Lung (tissue), 12 donors: Measurements from ENCODE around the gene SPPL2C. TPM values are rescaled to one million over a fixed set of nuclear protein-coding genes. Genes with fewer than 3 reads are reported as not detected.

Experiments used
- ATAC-seq: fragments of 200-7000 bp; cut with Tn5 transposase; one replicate; pipeline ENCODE4 v1.9.1; 2020; ENCODE audit warnings: moderate number of reproducible peaks; ENCODE audit not compliant: insufficient read depth, low FRiP score
- DNase-seq, 3 donors: peaks; one replicate each; pipeline ENCODE4 v3.0.0-alpha.2; 2013 to 2017
- H3K27ac ChIP-seq, 2 donors: one replicate each; pipeline ENCODE4 v1.5.1; 2013; ENCODE audit warnings: mild to moderate bottlenecking in 2 of 2, moderate library complexity in 2 of 2, control low read depth in 1 of 2, inconsistent platforms in 1 of 2, low read depth in 1 of 2, low read length in 1 of 2
- H3K27me3 ChIP-seq, 3 donors: one replicate each; pipeline ENCODE4 v1.5.1; 2013; ENCODE audit warnings: low read length in 2 of 3; ENCODE audit not compliant: control insufficient read depth in 3 of 3, insufficient read depth in 3 of 3
- H3K36me3 ChIP-seq, 4 donors: one replicate each; pipeline ENCODE4 v1.5.1; 2013; ENCODE audit warnings: low read length in 4 of 4, mild to moderate bottlenecking in 1 of 4, moderate library complexity in 1 of 4; ENCODE audit not compliant: control insufficient read depth in 4 of 4, insufficient read depth in 4 of 4
- H3K4me1 ChIP-seq, 5 donors: one replicate each; pipeline ENCODE4 v1.5.1; 2013; ENCODE audit warnings: low read length in 5 of 5, mild to moderate bottlenecking in 2 of 5, moderate library complexity in 1 of 5; ENCODE audit not compliant: control insufficient read depth in 5 of 5, insufficient read depth in 5 of 5
- H3K4me3 ChIP-seq: one replicate; pipeline ENCODE4 v1.5.1; 2013; ENCODE audit warnings: mild to moderate bottlenecking, control low read depth, moderate library complexity
- H3K9ac ChIP-seq, 2 donors: one replicate each; pipeline ENCODE4 v1.5.1; 2013; ENCODE audit warnings: low read length in 2 of 2, control low read depth in 1 of 2; ENCODE audit not compliant: insufficient read depth in 1 of 2
- H3K9me3 ChIP-seq, 4 donors: one replicate each; pipeline ENCODE4 v1.5.1; 2013; ENCODE audit warnings: low read length in 3 of 4, mild to moderate bottlenecking in 1 of 4, moderate library complexity in 1 of 4; ENCODE audit not compliant: control insufficient read depth in 4 of 4, insufficient read depth in 3 of 4
- WGBS, 2 donors: extraction: QIAGEN DNeasy Blood & Tissue Kit; methylation state at CpG; one replicate each; pipeline ENCODE4 v1.1.7; 2013; 5-methylcytosine and 5-hydroxymethylcytosine counted together
- polyA plus RNA-seq, 2 donors: library from polyadenylated mRNA; stranded (reverse); fragments of 200-250 nt; gene quantifications; one replicate each; pipeline ENCODE4 v1.2.1, GENCODE V29; 2013
- total RNA-seq, 2 donors: library from RNA; depleted of rRNA in 1 of 2; stranded (reverse); fragments of >200 nt in 1 of 2; gene quantifications; one replicate each; pipeline ENCODE4 v1.2.1, GENCODE V29; 2014 to 2021
- TF ChIP-seq, protein P1 (sequence below): IDR thresholded peaks from 2 replicates; pipeline ENCODE4 v1.5.1; 2012; ENCODE audit warnings: mild to moderate bottlenecking; ENCODE audit errors: control extremely low read depth, extremely low read depth
- donor health status: control.
- donor health status: control.
- donor health status: Bipolar disorder and iron deficiency.
- donor health status: healthy.
- donor health status: DM: yes; HTN: yes; CAD: no.

The SPPL2C gene
- total and polyA plus RNA-seq, 4 donors = not detected

DNA sequence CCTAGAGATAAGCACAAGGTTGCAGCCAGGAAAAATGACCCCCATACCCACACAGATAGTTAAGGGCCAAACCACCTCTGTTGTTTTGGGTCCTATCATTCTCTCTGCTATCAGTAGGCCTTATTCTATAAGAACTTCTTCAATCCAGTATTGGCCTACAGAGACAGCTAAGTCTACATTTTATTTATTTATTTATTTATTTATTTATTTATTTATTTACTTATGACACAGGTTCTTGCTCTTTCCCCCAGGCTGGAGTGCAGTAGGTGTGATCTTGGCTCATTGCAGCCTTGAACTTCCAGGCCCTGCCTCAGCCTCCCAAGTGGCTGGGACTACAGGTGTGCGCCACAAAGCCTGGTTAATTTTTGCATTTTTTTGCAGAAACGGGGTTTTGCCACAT is 42.2 kb downstream of the SPPL2C start:
- WGBS, 2 donors = 89 to 91% methylated on average over 2 of the region's 2 CpGs
- DNase-seq (no peak), ATAC-seq (no peak)
- no peaks in the 10 kb centered on the region for H3K4me1 ChIP-seq
- peaks cover 0 to 6% (median 2%) of the 10 kb centered on the region in 4 donors for H3K9me3 ChIP-seq
- no peak overlapping the region for H3K27ac ChIP-seq
- H3K27me3 ChIP-seq = peaks cover 0 to 3% (median 2%) of the 10 kb centered on the region in 3 donors
- no peaks in the 10 kb centered on the region for H3K36me3 ChIP-seq
- no peak overlapping the region for H3K9ac ChIP-seq
- no peak overlapping the region for H3K4me3 ChIP-seq
- TF ChIP-seq, protein P1, sequence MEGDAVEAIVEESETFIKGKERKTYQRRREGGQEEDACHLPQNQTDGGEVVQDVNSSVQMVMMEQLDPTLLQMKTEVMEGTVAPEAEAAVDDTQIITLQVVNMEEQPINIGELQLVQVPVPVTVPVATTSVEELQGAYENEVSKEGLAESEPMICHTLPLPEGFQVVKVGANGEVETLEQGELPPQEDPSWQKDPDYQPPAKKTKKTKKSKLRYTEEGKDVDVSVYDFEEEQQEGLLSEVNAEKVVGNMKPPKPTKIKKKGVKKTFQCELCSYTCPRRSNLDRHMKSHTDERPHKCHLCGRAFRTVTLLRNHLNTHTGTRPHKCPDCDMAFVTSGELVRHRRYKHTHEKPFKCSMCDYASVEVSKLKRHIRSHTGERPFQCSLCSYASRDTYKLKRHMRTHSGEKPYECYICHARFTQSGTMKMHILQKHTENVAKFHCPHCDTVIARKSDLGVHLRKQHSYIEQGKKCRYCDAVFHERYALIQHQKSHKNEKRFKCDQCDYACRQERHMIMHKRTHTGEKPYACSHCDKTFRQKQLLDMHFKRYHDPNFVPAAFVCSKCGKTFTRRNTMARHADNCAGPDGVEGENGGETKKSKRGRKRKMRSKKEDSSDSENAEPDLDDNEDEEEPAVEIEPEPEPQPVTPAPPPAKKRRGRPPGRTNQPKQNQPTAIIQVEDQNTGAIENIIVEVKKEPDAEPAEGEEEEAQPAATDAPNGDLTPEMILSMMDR = no peak

DNA sequence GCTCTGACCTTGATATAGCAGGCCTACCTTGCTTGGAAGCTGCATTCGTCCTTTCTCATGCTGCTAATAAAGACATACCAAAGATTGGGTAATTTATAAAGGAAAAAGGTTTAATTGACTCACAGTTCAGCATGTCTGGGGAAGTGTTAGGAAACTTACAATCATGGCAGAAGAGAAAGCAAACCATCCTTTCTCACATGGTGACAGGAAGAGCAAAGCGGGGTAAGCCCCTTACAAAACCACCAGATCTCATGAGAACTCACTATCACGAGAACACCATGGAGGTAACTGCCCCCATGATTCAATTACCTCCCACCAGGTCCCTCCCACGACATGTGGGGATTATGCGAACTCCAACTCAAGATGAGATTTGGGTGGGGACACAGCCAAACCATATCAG is 43.7 kb downstream of the SPPL2C start:
- ATAC-seq (no peak), DNase-seq (no peak)
- Histone ChIP-seq H3K9me3 (peaks cover 0 to 6% (median 2%) of the 10 kb centered on the region in 4 donors), H3K9ac (no peak overlapping the region), H3K27ac (no peak overlapping the region), H3K4me1 (no peaks in the 10 kb centered on the region), H3K27me3 (peaks cover 0 to 8% (median 3%) of the 10 kb centered on the region in 3 donors), H3K4me3 (no peak overlapping the region), H3K36me3 (no peaks in the 10 kb centered on the region)
- TF ChIP-seq, protein P1 = no peak
- WGBS, 2 donors = 52 to 54% methylated on average over 5 of the region's 5 CpGs

DNA sequence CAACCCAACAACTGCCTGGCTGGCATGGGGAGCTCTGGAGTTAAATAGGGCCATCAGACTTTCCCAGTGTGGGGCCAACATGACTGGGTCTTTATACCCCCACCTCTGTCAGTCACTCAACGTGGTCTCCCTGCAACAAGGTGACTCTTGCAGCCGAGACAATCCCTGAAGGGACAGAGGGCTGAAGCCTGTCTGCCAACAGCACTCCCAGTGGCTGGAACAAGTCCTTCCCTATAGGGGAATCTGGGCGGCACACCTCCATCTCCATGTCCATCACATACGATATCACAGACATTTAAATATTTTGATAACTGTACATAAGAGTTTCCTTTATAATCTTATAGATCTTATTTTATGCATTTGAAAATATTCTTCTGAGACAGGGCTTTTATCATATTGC is 44.9 kb downstream of the SPPL2C start:
- TF ChIP-seq, protein P1 = no peak
- no peaks in the 10 kb centered on the region for H3K36me3 ChIP-seq
- H3K4me1 ChIP-seq = peaks cover 0 to 4% (median 0%) of the 10 kb centered on the region in 5 donors
- DNase-seq = no peak
- 32 to 38% methylated on average over 4 of the region's 4 CpGs for WGBS, 2 donors
- no peak overlapping the region for H3K4me3 ChIP-seq
- H3K9me3 ChIP-seq = peaks cover 0 to 1% (median under 1%) of the 10 kb centered on the region in 4 donors
- no peak for ATAC-seq
- H3K27ac ChIP-seq = no peak overlapping the region
- peaks cover 0 to 8% (median 3%) of the 10 kb centered on the region in 3 donors for H3K27me3 ChIP-seq
- no peak overlapping the region for H3K9ac ChIP-seq

DNA sequence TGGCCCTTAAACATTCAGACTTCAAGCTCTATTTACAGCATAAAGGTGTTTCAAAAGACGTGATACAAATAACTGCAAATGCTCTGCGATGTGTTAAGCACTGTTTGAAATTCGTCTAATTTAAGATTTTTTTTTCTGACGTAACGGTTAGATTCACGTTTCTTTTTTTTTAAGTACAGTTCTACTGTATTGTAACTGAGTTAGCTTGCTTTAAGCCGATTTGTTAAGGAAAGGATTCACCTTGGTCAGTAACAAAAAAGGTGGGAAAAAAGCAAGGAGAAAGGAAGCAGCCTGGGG is 49.0 kb downstream of the SPPL2C start:
- no peak for ATAC-seq
- WGBS, 2 donors = 49 to 55% methylated on average over 7 of the region's 7 CpGs
- Histone ChIP-seq H3K36me3 (no peaks in the 10 kb centered on the region), H3K27ac (peak overlapping the region; percentile 21 to 43), H3K9ac (peak overlapping the region in 1 of 2 donors; percentile 49), H3K27me3 (peaks cover 15 to 49% (median 27%) of the 10 kb centered on the region in 3 donors), H3K4me1 (peaks cover 0 to 15% (median 6%) of the 10 kb centered on the region in 5 donors), H3K9me3 (no peaks in the 10 kb centered on the region), H3K4me3 (peak overlapping the region; percentile 12)
- no peak for DNase-seq
- TF ChIP-seq, protein P1 = no peak
